Stimulated activated CD8-positive, alpha-beta memory T cell treated with anti-CD3 and anti-CD28 coated beads, Interleukin-7, amount 100 ng/mL, for 48 hours (primary cell): ENCODE measurements around the gene KRTAP4-7.
"Not testable (repeated sequence)": the region's sequence is repeated elsewhere in the genome, so short reads cannot be mapped to it uniquely, and the experiment has no call there.

Source experiments
- DNase-seq, 2 donors: peaks; one replicate each; pipeline ENCODE4 v3.0.0-alpha.2; 2020; ENCODE audit warnings: low read depth in 1 of 2; ENCODE audit errors: extremely low read depth in 1 of 2

KRTAP4-7 gene

GRCh38 chr17:41065016-41065689 lies 18.8 kb upstream of the KRTAP4-7 start:
- not testable (repeated sequence) for DNase-seq

- no peak for DNase-seq
These were observed 17.9 kb upstream of the KRTAP4-7 start, which contains the start of gene KRTAP2-4 for GRCh38 chr17:41065829-41066624. TSS of gene KRTAP2-4 (minus strand) at chr17:41065879. CDS start at chr17:41065845, 34 bp downstream.

GRCh38 chr17:41067281-41067680 lies 16.7 kb upstream of the KRTAP4-7 start:
- DNase-seq = no peak

- DNase-seq = no peak
These were observed 14.9 kb upstream of the KRTAP4-7 start for GRCh38 chr17:41069031-41069430.

GRCh38 chr17:41071606-41072360 lies 12.2 kb upstream of the KRTAP4-7 start:
- no peak for DNase-seq

- DNase-seq = no peak
These were observed 10.3 kb upstream of the KRTAP4-7 start for GRCh38 chr17:41073676-41074075.

GRCh38 chr17:41076788-41077187 lies 7.2 kb upstream of the KRTAP4-7 start:
- DNase-seq = no peak

GRCh38 chr17:41082626-41083025 lies 1.3 kb upstream of the KRTAP4-7 start:
- DNase-seq = no peak

GRCh38 chr17:41083427-41083826 lies 523 bp upstream of the KRTAP4-7 start:
- not testable (repeated sequence) for DNase-seq

GRCh38 chr17:41088760-41089352 lies 4.9 kb downstream of the KRTAP4-7 start:
- DNase-seq = not testable (repeated sequence)

- DNase-seq = no peak
These were observed 12.1 kb downstream of the KRTAP4-7 start for GRCh38 chr17:41096055-41096454.

GRCh38 chr17:41098042-41098441 lies 14.1 kb downstream of the KRTAP4-7 start, which contains the start of gene KRTAP4-8:
TSS of gene KRTAP4-8 (minus strand) at chr17:41098142. CDS start at chr17:41098084, 58 bp downstream.
- DNase-seq = no peak

- no peak for DNase-seq
These were observed 14.5 kb downstream of the KRTAP4-7 start for GRCh38 chr17:41098481-41098880.

- DNase-seq = not testable (repeated sequence)
These were observed 15.9 kb downstream of the KRTAP4-7 start for GRCh38 chr17:41099682-41100480.

GRCh38 chr17:41101586-41102259 lies 17.8 kb downstream of the KRTAP4-7 start, which contains the start of gene KRTAP4-16:
TSS of gene KRTAP4-16 (minus strand) at chr17:41102209. CDS start at chr17:41102209, 0 bp downstream.
- no peak for DNase-seq

- DNase-seq = no peak
These were observed 19.9 kb downstream of the KRTAP4-7 start for GRCh38 chr17:41103896-41104295.

- not testable (repeated sequence) for DNase-seq
These were observed 20.6 kb downstream of the KRTAP4-7 start for GRCh38 chr17:41104386-41105038.

GRCh38 chr17:41105347-41105746 lies 21.4 kb downstream of the KRTAP4-7 start, which contains the start of gene KRTAP4-9:
TSS of gene KRTAP4-9 (plus strand) at chr17:41105389. CDS start at chr17:41105389, 0 bp downstream.
- DNase-seq = not testable (repeated sequence)
